Measurements from ENCODE around the gene VPS51.

Gene VPS51

GRCh38 chr11:65107078-65107477 is 11.1 kb downstream of the VPS51 start:
- Mint-ChIP-seq H3K36me3 (ENCODE audit: low read depth) (peaks cover 14% of the 10 kb centered on the region), H3K27me3 (ENCODE audit: low read depth) (no peaks in the 10 kb centered on the region), H3K4me1 (ENCODE audit: low read depth) (peaks cover 15% of the 10 kb centered on the region)

GRCh38 chr11:65107751-65108468 is 11.9 kb downstream of the VPS51 start:
- peaks cover 15% of the 10 kb centered on the region for H3K4me1 Mint-ChIP-seq (ENCODE audit: low read depth)
- H3K9me3 Mint-ChIP-seq, result no peaks in the 10 kb centered on the region
- DNase-seq (ENCODE audit: low spot score), result no peak
- no peak overlapping the region for H3K4me3 Mint-ChIP-seq
- peaks cover 14% of the 10 kb centered on the region for H3K36me3 Mint-ChIP-seq (ENCODE audit: low read depth)
- H3K27ac Mint-ChIP-seq, result no peak overlapping the region
- H3K27me3 Mint-ChIP-seq (ENCODE audit: low read depth), result no peaks in the 10 kb centered on the region

More at GRCh38 chr11:65107078-65107477, 11.1 kb downstream of the VPS51 start:
- no peak for DNase-seq (ENCODE audit: low spot score)
- H3K4me3 Mint-ChIP-seq, result no peak overlapping the region
- H3K27ac Mint-ChIP-seq, result no peak overlapping the region
- H3K9me3 Mint-ChIP-seq, result no peaks in the 10 kb centered on the region

GRCh38 chr11:65108469-65109123 is 12.6 kb downstream of the VPS51 start:
- Mint-ChIP-seq H3K9me3 (no peaks in the 10 kb centered on the region), H3K27me3 (ENCODE audit: low read depth) (no peaks in the 10 kb centered on the region), H3K27ac (no peak overlapping the region), H3K36me3 (ENCODE audit: low read depth) (peaks cover 14% of the 10 kb centered on the region), H3K4me3 (no peak overlapping the region), H3K4me1 (ENCODE audit: low read depth) (peaks cover 22% of the 10 kb centered on the region)
- DNase-seq (ENCODE audit: low spot score), result no peak

- H3K36me3 Mint-ChIP-seq (ENCODE audit: low read depth), result peaks cover 14% of the 10 kb centered on the region
- H3K4me3 Mint-ChIP-seq, result no peak overlapping the region
- peak overlapping the region; percentile 16 for H3K27ac Mint-ChIP-seq
- H3K27me3 Mint-ChIP-seq (ENCODE audit: low read depth), result no peaks in the 10 kb centered on the region
- peaks cover 26% of the 10 kb centered on the region for H3K4me1 Mint-ChIP-seq (ENCODE audit: low read depth)
- no peaks in the 10 kb centered on the region for H3K9me3 Mint-ChIP-seq
- no peak for DNase-seq (ENCODE audit: low spot score)
Measured at GRCh38 chr11:65109231-65110198, 13.5 kb downstream of the VPS51 start.

- Mint-ChIP-seq H3K4me3 (no peak overlapping the region), H3K9me3 (no peaks in the 10 kb centered on the region), H3K27ac (peak overlapping the region; percentile 16), H3K36me3 (ENCODE audit: low read depth) (peaks cover 9% of the 10 kb centered on the region), H3K4me1 (ENCODE audit: low read depth) (peaks cover 23% of the 10 kb centered on the region), H3K27me3 (ENCODE audit: low read depth) (no peaks in the 10 kb centered on the region)
- DNase-seq (ENCODE audit: low spot score), result peak; percentile 86
Measured at GRCh38 chr11:65110354-65110861, 14.4 kb downstream of the VPS51 start.

GRCh38 chr11:65111159-65111743 is 15.2 kb downstream of the VPS51 start:
- Mint-ChIP-seq H3K4me1 (ENCODE audit: low read depth) (peaks cover 26% of the 10 kb centered on the region), H3K27ac (peak overlapping the region; percentile 77), H3K4me3 (peak overlapping the region; percentile 85), H3K27me3 (ENCODE audit: low read depth) (no peaks in the 10 kb centered on the region), H3K9me3 (no peaks in the 10 kb centered on the region), H3K36me3 (ENCODE audit: low read depth) (peaks cover 6% of the 10 kb centered on the region)
- no peak for DNase-seq (ENCODE audit: low spot score)

GRCh38 chr11:65111744-65112545 is 15.9 kb downstream of the VPS51 start, which contains the start of gene TM7SF2:
TSS of gene TM7SF2 (plus strand) at chr11:65111872. CDS start at chr11:65112016, 144 bp downstream.
- peak; percentile 94 for DNase-seq (ENCODE audit: low spot score)
- Mint-ChIP-seq H3K27ac (peak within 1 kb of the TSS; percentile 82), H3K9me3 (no peaks in the 10 kb centered on the region), H3K4me3 (peak within 1 kb of the TSS; percentile 85), H3K4me1 (ENCODE audit: low read depth) (peaks cover 28% of the 10 kb centered on the region), H3K27me3 (ENCODE audit: low read depth) (no peaks in the 10 kb centered on the region), H3K36me3 (ENCODE audit: low read depth) (peaks cover 3% of the 10 kb centered on the region)

GRCh38 chr11:65112546-65113360 is 16.7 kb downstream of the VPS51 start:
- peaks cover 28% of the 10 kb centered on the region for H3K4me1 Mint-ChIP-seq (ENCODE audit: low read depth)
- peak; percentile 71 for DNase-seq (ENCODE audit: low spot score)
- no peaks in the 10 kb centered on the region for H3K27me3 Mint-ChIP-seq (ENCODE audit: low read depth)
- H3K36me3 Mint-ChIP-seq (ENCODE audit: low read depth), result peaks cover 5% of the 10 kb centered on the region
- peak overlapping the region; percentile 85 for H3K4me3 Mint-ChIP-seq
- H3K27ac Mint-ChIP-seq, result peak overlapping the region; percentile 82
- no peaks in the 10 kb centered on the region for H3K9me3 Mint-ChIP-seq

GRCh38 chr11:65113361-65113756 is 17.3 kb downstream of the VPS51 start:
- Mint-ChIP-seq H3K4me3 (peak overlapping the region; percentile 85), H3K27ac (peak overlapping the region; percentile 82), H3K36me3 (ENCODE audit: low read depth) (peaks cover 9% of the 10 kb centered on the region), H3K27me3 (ENCODE audit: low read depth) (no peaks in the 10 kb centered on the region), H3K9me3 (no peaks in the 10 kb centered on the region), H3K4me1 (ENCODE audit: low read depth) (peaks cover 31% of the 10 kb centered on the region)
- DNase-seq (ENCODE audit: low spot score), result no peak

- Mint-ChIP-seq H3K36me3 (ENCODE audit: low read depth) (peaks cover 14% of the 10 kb centered on the region), H3K27me3 (ENCODE audit: low read depth) (no peaks in the 10 kb centered on the region), H3K4me1 (ENCODE audit: low read depth) (peaks cover 36% of the 10 kb centered on the region), H3K4me3 (peak overlapping the region; percentile 85), H3K27ac (peak overlapping the region; percentile 82), H3K9me3 (no peaks in the 10 kb centered on the region)
- DNase-seq (ENCODE audit: low spot score), result no peak
Measured at GRCh38 chr11:65113839-65114238, 17.8 kb downstream of the VPS51 start.

GRCh38 chr11:65114538-65115171 is 18.6 kb downstream of the VPS51 start:
- H3K27ac Mint-ChIP-seq, result peak overlapping the region; percentile 45
- H3K36me3 Mint-ChIP-seq (ENCODE audit: low read depth), result peaks cover 19% of the 10 kb centered on the region
- peak overlapping the region; percentile 85 for H3K4me3 Mint-ChIP-seq
- no peaks in the 10 kb centered on the region for H3K9me3 Mint-ChIP-seq
- no peaks in the 10 kb centered on the region for H3K27me3 Mint-ChIP-seq (ENCODE audit: low read depth)
- no peak for DNase-seq (ENCODE audit: low spot score)
- peaks cover 38% of the 10 kb centered on the region for H3K4me1 Mint-ChIP-seq (ENCODE audit: low read depth)

All from T-helper 2 cell treated with Interferon-gamma antibody and Interleukin-4, amounts not matched to agents 5 μg/mL and 100 μg/mL, for 36 hours (primary cell).